GM21717 (cell line): Measurements from ENCODE around the gene COQ3.

Experiments used
- ATAC-seq: cut with Tn5 transposase; IDR thresholded peaks from one replicate; pipeline ENCODE4 v1.9.1; 2021; ENCODE audit warnings: mild to moderate bottlenecking, moderate library complexity; ENCODE audit not compliant: unreplicated experiment

COQ3 gene, protein sequence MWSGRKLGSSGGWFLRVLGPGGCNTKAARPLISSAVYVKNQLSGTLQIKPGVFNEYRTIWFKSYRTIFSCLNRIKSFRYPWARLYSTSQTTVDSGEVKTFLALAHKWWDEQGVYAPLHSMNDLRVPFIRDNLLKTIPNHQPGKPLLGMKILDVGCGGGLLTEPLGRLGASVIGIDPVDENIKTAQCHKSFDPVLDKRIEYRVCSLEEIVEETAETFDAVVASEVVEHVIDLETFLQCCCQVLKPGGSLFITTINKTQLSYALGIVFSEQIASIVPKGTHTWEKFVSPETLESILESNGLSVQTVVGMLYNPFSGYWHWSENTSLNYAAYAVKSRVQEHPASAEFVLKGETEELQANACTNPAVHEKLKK

DNA sequence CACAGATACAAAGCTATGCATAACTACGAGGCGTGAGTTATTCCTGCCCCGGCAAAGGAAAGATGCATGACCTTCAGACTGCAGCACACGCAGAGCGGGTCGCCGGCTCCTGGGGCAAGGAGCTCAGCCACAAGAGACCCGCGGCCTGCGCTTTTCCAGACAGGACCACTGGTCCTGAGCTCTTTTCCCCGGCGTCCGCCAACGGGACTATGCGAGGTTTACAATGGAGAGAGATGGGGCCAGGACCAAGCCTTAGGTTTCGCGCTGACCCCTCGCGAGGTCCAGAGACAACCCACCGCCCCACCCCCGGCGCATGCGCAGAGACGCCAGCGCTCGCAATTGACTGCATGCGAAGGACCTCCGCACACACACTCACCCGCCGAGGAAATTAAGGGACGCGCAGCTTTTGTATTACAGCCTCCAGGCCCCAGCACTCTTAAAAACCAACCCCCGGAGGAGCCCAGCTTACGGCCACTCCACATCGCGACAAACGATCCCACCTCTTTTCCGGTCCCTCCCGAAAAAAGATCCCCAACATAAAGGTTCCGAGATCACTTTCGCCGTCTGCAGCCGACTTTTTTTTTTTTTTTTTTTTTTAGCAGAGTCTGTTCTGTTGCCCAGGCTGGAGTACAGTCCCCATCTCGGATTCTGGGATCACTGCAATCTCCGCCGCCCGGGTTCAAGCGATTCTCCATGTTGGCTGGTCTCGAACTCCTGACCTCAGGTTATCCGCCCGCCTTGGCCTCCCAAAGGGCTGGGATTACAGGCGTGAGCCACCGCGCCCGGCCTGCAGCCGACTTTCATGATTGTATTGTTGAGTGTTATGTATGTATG, at the start of gene COQ3:
Gene COQ3, minus strand, starts transcription at position 498 of the 834 bp plus-strand sequence. Its CDS starts 16 bp downstream, at position 482.
- peak; percentile 67 for ATAC-seq

- peak; percentile 85 for ATAC-seq
Measured at GRCh38 chr6:99434702-99435530, 40.9 kb upstream of the COQ3 start.

DNA sequence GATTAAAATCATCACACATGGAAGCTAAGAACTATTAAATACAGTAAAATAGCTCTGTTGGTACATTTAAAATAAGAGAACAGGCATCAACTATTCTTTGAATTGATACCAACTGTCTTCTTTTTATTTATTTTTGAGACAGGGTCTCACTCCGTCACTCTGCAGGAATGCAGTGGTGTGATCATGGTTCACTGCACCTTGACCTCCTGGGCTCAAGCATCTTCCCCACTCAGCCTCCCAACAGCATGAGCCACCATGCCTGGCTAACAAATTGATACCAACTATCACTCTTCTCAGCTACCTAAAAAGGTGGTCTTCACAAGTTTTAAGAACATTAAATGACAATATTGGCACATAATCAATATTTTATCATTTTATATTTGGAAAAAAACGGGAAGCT, 38.9 kb upstream of the COQ3 start:
- no peak for ATAC-seq

DNA sequence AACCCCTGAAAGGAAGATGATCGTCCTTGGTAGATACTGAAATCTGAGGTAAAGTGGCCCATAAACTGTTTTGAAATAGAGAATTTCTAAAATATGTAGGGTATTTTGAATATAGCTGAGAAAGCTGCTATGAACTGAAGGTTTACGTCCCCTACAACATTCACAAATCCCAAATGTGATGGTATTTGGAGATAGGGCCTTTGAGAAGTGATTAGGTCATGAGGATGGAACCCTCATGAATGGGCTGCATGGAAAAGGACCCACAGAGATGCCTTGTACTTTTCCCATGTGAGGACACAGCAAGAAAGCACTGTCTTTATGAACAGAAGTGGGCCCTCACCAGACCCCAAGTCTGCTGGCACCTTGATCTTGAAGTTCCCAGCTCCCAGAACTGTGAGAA, 37.9 kb upstream of the COQ3 start:
- no peak for ATAC-seq

DNA sequence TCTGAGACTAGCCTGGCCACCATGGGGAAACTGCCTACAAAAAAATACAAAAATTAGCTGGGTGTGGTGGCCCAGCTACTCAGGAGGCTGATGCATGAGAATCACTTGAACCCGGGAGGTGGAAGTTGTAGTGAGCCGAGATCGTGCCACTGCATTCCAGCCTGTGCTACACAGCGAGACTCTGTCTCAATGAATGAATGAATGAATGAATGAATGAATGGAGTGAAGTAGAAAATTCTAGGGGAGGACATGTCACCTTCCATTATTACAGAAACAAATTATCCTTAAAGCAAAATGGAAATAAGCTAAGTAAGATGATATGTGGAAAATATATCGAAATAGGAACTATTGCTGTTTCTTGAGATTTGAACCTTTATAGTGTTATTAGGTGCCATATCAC, 34.0 kb upstream of the COQ3 start:
- ATAC-seq = no peak

DNA sequence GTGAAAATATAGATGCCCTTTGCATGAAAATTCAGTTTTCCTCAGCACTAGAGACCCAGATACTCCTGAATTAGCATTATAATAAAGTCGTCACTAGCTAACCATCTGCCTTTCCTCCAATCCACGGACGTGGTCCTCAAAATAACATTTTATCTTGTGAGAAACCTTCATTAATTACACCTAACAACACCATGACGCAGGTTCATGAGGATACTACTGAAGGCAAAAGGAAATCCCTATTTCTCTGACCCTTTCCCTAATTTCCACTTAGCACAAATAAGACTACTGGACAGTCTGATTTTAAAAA, 32.4 kb upstream of the COQ3 start:
- no peak for ATAC-seq

DNA sequence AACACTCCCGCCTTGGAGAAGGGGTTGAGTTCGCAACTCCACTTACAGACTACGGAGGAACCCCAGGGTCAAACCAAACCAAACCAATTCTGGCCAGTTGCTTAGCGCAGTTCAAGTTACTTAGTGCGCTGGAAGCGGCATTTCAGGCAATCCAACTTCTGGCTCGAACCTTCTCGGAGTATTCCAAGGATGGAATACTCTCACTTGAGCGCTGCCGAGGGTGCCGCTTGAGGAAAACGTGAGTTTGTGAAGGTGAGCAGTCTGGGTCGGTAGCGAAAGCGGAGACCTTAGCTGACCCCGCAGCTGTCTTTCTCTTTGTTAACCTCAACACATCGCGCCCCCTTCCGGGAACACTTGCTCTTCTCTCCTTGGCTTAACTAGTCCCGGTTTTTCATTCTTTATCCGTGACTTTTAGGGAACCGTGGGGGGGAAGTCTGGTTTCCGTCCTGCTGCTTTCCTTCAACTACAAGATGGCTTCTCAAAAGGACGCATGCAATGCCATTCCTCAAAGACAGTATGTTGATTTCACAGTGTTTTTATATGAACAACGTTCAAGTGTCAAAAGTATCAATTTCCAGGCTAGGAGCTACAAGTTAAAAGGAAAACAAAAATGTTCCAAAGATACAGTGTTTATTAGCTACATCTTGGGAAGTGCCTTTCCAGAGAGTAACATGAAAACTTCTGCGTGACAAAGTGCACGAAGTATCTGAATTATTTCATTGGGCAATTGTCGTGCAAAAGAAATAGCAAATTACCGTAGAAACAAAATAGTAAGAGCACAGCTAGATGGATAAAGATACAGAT, 31.9 kb upstream of the COQ3 start:
- peak; percentile 53 for ATAC-seq

DNA sequence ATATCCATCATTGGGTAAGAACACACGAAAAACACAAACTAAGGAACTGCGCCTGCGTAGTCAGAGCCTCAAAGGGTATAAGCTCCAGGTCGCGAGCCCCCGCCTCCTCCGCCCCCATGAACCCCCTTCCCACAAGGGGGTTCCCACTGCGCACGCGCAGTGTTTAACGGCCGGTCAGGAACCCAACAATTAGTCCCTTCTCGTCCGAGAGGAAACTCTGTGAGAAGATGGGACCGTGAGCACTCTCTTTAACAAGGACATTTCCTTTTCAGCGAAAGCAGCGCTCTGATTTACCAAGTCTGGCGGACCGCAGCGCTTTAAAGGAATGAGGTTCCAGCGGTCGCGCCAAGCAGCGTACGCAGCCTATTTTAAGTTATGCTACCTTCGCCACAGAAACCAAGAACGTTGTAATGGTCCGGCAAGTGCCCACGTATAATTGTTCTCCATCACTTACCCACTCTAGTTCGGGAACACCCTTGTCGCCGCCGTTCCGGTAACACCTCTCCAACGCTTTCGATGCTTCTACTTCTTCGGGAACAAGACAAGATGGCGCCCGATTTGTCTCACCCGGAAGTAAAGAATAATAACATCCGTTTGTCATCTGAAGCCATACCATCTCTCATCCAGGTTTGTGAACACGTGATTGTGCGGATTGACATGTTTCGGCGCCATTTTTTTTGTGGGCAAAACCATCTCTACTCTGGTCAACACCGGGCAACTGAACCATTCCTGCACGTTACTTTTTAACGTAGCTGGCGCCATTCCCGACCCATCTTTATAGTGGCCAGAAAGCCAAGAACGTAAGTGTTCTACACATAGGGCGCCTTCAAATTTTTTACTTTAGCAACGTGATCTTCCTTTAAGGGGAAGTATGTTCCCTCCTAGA, 31.0 kb upstream of the COQ3 start, which contains the start of gene PNISR:
Gene PNISR, minus strand, starts transcription at position 548 of the 886 bp plus-strand sequence. CDS start 10,649 bp downstream, outside the sequence.
- peak; percentile 89 for ATAC-seq

DNA sequence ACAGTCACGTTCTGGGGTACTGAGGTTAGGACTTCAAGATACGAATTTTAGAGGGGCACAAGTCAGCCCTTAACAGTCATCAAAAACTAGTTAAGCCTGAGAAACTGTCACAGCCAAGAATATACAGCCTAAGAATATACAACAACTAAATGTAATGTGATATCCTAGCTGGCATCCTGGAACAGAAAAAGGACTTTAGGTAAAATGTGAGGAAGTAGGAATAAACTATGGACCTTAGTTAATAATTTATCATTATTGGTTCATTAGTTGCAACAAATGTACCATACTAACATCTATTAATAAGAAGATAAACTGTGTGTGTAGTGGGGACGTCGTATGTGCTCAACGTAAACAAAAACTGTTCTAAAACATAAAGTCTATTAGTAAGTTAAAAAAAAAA, 30.0 kb upstream of the COQ3 start:
- no peak for ATAC-seq

DNA sequence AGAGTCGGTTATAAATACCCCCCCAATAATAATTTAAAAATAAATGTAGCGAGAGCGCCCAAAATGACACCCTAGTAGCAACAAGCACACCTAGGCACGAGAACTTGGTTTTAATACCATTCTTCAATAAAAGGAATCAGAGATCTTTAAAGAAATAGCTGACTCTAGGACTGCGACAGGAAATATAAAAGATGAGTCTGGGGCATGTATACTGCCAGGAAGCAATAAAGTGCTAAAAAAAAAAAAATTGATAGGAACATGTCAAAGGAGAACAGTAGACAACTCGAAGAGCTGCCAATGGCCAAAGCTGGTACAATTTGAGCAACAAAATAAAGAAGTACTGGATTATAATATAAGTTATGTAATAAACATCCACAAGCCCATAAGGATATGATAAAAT, 28.9 kb upstream of the COQ3 start:
- ATAC-seq = no peak

DNA sequence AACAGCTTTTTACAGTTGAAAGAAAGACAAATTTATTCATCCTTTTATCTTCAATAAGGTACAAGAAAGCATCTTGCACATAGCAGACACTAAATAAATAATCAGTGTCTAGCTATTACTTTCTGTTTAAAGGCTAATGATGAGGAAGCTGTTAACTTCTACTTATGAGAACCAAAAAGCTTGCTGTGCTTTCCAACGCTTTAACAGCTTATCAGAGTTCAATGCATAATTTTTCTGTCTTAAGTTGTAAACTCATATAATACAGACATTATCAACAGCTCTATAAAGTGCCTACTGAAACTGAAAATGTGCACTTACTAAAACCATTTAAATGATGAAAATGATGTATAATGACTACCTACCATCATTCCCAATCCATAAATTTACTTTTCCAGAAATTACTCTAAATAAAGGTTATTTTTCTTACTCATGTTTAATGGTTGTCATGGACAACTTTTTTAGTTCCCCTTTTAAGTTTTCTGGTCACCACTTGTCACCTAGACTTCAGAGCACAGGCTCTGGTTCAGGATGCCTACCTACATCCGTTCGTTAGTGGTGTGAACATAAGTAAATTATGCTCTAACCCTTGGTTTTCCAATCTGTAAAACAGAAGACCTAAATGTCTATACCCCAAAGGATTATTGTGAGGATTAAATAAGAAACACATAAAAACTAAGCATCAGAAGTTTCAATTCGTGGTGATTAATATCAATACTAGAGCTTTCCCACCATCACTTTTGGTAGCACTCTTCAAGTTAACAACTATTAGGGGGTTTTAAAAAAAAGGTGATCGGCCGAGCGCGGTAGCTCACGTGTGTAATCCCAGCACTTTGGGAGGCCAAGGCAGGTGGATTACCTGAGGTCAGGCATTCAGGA, 23.1 kb upstream of the COQ3 start:
- peak; percentile 84 for ATAC-seq

- ATAC-seq = no peak
Measured at GRCh38 chr6:99416226-99416625, 22.2 kb upstream of the COQ3 start.

DNA sequence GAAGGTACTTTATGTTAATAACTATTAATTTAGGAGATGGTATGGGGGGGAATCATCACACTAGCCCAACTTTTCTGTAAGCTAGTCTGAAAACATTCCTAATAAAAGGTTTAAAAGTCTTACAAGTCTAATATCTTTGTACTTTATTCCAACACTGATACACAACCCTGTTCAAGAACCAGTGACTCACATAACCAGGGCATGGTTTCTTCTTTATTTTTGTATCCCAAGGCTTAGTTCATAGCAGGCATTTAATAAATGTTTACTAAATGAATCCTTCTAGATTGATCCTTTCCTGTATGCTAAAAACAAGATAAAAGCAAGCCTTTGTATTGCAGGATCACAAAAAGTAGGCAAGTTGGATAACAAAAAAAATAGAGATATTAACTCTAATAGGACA, 21.5 kb upstream of the COQ3 start:
- ATAC-seq = no peak

DNA sequence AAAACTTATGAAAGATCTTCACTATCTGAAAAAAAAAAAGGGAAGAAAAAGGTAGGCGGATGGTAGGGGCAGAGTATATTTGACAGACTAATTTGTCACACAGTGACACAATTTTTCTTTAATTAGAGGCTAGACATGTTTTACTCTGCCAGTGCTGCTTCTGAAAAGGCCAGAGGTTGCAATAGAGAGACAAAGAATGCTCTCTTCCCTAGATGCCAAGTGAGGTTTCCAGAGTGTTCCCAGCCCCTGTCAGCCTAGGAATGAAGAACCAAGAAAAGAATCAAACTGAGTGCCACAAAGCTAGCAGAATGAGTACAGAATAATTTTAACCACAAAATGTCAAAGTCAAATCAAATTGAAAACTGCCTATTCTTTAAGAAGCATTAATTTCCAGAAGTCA, 18.1 kb upstream of the COQ3 start:
- ATAC-seq = no peak

GRCh38 chr6:99409672-99410071, 15.7 kb upstream of the COQ3 start:
- ATAC-seq = no peak

DNA sequence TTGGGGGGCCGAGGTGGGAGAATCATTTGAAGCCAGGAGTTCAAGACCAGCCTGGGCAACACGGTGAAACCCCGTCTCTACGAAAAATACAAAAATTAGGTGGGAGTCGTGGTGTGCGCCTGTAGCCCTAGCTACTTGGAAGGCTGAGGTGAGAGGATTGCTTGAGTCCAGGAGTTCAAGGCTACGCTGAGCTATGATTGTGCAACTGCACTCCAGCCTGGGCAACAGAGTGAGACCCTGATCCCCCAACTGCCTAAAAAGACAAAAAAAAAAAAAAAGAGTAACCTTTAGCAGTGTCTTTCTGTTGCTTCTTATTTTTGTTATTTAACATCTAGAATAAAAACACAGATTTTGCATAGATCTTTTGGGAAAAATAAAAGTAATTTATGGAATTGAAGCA, 13.1 kb upstream of the COQ3 start:
- no peak for ATAC-seq

DNA sequence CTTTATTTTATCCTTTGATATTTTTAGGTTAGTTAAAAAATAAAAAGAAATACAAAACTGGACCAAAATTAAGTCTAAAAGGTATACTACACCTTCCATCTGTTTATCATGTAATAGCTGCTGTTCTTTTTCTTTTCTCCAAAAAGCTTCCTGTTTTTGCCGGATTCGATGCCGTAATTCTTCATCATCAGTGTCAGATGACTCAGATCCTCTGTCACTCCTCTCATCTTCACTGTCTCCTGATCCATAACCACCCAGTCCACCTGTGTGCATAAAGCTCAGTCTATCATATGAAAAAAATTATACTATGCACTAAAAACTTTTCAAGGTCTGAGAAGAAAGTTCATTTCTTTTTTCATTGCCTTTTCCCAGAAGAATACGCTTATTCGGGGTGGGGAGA, 8.5 kb upstream of the COQ3 start:
- ATAC-seq = no peak

GRCh38 chr6:99397287-99397686, 3.3 kb upstream of the COQ3 start:
- ATAC-seq = no peak

GRCh38 chr6:99393366-99393697, 663 bp downstream of the COQ3 start:
- peak; percentile 21 for ATAC-seq
